HepG2 (cell line): ENCODE measurements around the gene ZG16. TPM values are rescaled to one million over a fixed set of nuclear protein-coding genes. Genes with fewer than 3 reads are reported as not detected.

Source experiments
- ASH2L ChIP-seq: fragments of 300-600, 200-600 bp; sonication (generic); IDR thresholded peaks from 2 replicates; pipeline ENCODE4 v1.7.0; 2017; ENCODE audit warnings: low read depth, mild to moderate bottlenecking, moderate library complexity, mixed read lengths, low read length; ENCODE audit not compliant: insufficient read length
- DMTF1 ChIP-seq: sonication (generic); formaldehyde crosslinking; IDR thresholded peaks from 2 replicates; pipeline ENCODE4 v1.4.0; 2020; ENCODE audit warnings: mild to moderate bottlenecking, missing genetic modification reagents
- FOXA3 ChIP-seq: IDR thresholded peaks from 2 replicates; pipeline ENCODE4 v1.6.1; 2016; ENCODE audit warnings: missing genetic modification reagents, missing compliant biosample characterization
- GLMP ChIP-seq: sonication (generic); formaldehyde crosslinking; IDR thresholded peaks from 2 replicates; pipeline ENCODE4 v1.9.0; 2021; ENCODE audit warnings: missing genetic modification reagents, mild to moderate bottlenecking, borderline replicate concordance
- KDM4B ChIP-seq: sonication (generic); formaldehyde crosslinking; IDR thresholded peaks from 2 replicates; pipeline ENCODE4 v1.4.0; 2020; ENCODE audit warnings: missing genetic modification reagents
- MAFK ChIP-seq, 2 experiments: IDR thresholded peaks in 1 of 2; conservative IDR thresholded peaks in 1 of 2; 2 replicates each; pipeline ENCODE4 v1.6.1; 2011; ENCODE audit warnings: improper control_type of control experiment in 2 of 2, low read length in 2 of 2
- PAXIP1 ChIP-seq: sonication (generic); formaldehyde crosslinking; conservative IDR thresholded peaks from 2 replicates; pipeline ENCODE4 v1.4.0; 2020; ENCODE audit warnings: mild to moderate bottlenecking, missing genetic modification reagents, moderate library complexity
- PRDM4 ChIP-seq: sonication (generic); formaldehyde crosslinking; IDR thresholded peaks from 2 replicates; pipeline ENCODE4 v1.9.0; 2021; ENCODE audit warnings: missing genetic modification reagents, borderline replicate concordance
- SUZ12 ChIP-seq: fragments of 150-350 bp; IDR thresholded peaks from 2 replicates; pipeline ENCODE4 v1.6.1; 2014; ENCODE audit warnings: low read depth, low read length
- THAP7 ChIP-seq: sonication (generic); formaldehyde crosslinking; IDR thresholded peaks from 2 replicates; pipeline ENCODE4 v1.8.1; 2023; ENCODE audit warnings: mild to moderate bottlenecking, missing genetic modification reagents
- ZKSCAN8 ChIP-seq: IDR thresholded peaks from 2 replicates; pipeline ENCODE4 v1.6.1; 2016; ENCODE audit warnings: borderline replicate concordance, missing genetic modification reagents, missing compliant biosample characterization
- ZNF431 ChIP-seq: sonication (generic); formaldehyde crosslinking; IDR thresholded peaks from 2 replicates; pipeline ENCODE4 v1.9.0; 2022; ENCODE audit warnings: missing genetic modification reagents, low read depth, mild to moderate bottlenecking, borderline replicate concordance
- ZNF562 ChIP-seq: sonication (generic); formaldehyde crosslinking; IDR thresholded peaks from 2 replicates; pipeline ENCODE4 v1.8.0; 2022; ENCODE audit warnings: missing genetic modification reagents, borderline replicate concordance
- ZZZ3 ChIP-seq: sonication (generic); formaldehyde crosslinking; IDR thresholded peaks from 2 replicates; pipeline ENCODE4 v1.4.0; 2020; ENCODE audit warnings: missing genetic modification reagents, mild to moderate bottlenecking, borderline replicate concordance
- polyA plus RNA-seq, 8 experiments: library from polyadenylated mRNA; depleted of rRNA in 3 of 8; stranded (reverse) in 7 of 8; unstranded in 1 of 8; fragments of >200 nt; fragmentation: Illumina TruSeq in 4 of 8; extraction: Trizol in 4 of 8; gene quantifications; 2 replicates each; pipeline versions ENCODE4 v1.2.1 to v1.2.3, GENCODE V29; 2011 to 2016; ENCODE audit warnings: low read depth in 4 of 8, missing spikeins in 1 of 8, mixed read lengths in 1 of 8; ENCODE audit not compliant: insufficient read depth in 1 of 8
- total RNA-seq, 5 experiments: library from RNA; depleted of rRNA; stranded (reverse); fragments of >200 nt; fragmentation: Illumina TruSeq; extraction: Trizol; gene quantifications; 2 replicates each; pipeline ENCODE4 v1.2.3, GENCODE V29; 2016; ENCODE audit warnings: low read depth in 1 of 5

Gene ZG16
- total and polyA plus RNA-seq, 2 of the 13 experiments (the other 11 are each of a cell fraction or from before 2014, with no cell fraction given) = 0.04 to 0.07 TPM

GRCh38 chr16:29807426-29808218, 29.6 kb downstream of the ZG16 start (continued):
- TF ChIP-seq GLMP (CRISPR knock-in tag) = no peak; the same call in 1 of the 2 replicates
- no peak for TF ChIP-seq MAFK (conservative IDR thresholded peaks at IDR 0.05 in 1 of 2, IDR thresholded peaks at IDR 0.05 in 1 of 2; ENCODE audit: low read length in 2 of 2)
- TF ChIP-seq PAXIP1 (CRISPR knock-in tag) = no peak; the same call in 1 of the 2 replicates
- TF ChIP-seq KDM4B (CRISPR knock-in tag) = peak; percentile 68
- no peak for TF ChIP-seq SUZ12
- TF ChIP-seq ZZZ3 = peak; percentile 94
- TF ChIP-seq ZKSCAN8 (CRISPR knock-in tag) = peak; percentile 65; the same call in 1 of the 2 replicates
- TF ChIP-seq THAP7 = peak; percentile 98
- 0 out of 2 replicates have a peak, but pooled peaks have one; percentile 95 for TF ChIP-seq DMTF1 (CRISPR knock-in tag)
- peak; percentile 61 for TF ChIP-seq FOXA3 (CRISPR knock-in tag)
- TF ChIP-seq ZNF562 (CRISPR knock-in tag) = peak; percentile 86; the same call in 1 of the 2 replicates
- peak; percentile 97 for TF ChIP-seq ZNF431 (CRISPR knock-in tag)
- TF ChIP-seq ASH2L = peak; percentile 76
- TF ChIP-seq PRDM4 (CRISPR knock-in tag) = peak; percentile 18; the same call in 1 of the 2 replicates
